Stimulated activated CD8-positive, alpha-beta memory T cell treated with anti-CD3 and anti-CD28 coated beads, Interleukin-15, amount 100 ng/mL, for 1 hour (primary cell): ENCODE results near the gene STOM.
"Not testable (repeated sequence)": the region's sequence is repeated elsewhere in the genome, so short reads cannot be mapped to it uniquely, and the experiment has no call there.

Experiments used
- DNase-seq: peaks from one replicate; pipeline ENCODE4 v3.0.0-alpha.2; 2020; ENCODE audit warnings: low read depth

The STOM gene, protein sequence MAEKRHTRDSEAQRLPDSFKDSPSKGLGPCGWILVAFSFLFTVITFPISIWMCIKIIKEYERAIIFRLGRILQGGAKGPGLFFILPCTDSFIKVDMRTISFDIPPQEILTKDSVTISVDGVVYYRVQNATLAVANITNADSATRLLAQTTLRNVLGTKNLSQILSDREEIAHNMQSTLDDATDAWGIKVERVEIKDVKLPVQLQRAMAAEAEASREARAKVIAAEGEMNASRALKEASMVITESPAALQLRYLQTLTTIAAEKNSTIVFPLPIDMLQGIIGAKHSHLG

DNA sequence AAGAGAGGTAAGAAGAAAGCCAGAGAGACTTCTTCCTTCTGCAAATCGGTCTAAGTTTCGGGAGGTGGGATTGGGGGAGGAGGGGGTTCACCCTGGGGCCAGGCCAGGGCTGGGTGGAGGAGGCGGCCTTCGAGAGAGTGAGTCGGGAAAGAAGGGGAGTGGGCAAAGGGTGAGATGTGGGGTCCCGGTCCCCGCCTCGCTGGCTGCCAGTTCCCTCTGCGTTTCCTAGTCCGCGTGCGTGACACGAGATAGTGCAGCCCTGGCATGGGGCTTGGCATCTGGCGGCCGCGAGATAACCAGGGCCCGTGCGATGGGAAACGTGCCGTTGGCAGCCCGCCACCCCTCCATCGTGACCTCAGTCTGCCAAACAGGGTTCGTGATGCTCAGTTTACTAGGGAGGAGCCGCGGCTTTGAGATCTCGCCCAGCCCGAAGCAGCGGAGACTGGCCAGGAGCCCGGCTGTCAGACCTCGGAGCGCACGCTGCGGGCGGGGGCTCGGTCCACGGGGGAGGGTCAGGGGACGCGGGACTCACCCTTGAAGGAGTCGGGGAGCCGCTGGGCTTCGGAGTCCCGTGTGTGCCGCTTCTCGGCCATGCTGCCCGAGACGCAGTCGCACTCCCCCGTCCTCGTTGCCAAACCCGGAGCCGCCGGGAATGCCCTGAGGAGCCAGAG lies at the start of gene STOM:
TSS of gene STOM (minus strand) at position 656 of the 671 bp plus-strand sequence. CDS start at position 593, 63 bp downstream.
- DNase-seq: no peak

DNA sequence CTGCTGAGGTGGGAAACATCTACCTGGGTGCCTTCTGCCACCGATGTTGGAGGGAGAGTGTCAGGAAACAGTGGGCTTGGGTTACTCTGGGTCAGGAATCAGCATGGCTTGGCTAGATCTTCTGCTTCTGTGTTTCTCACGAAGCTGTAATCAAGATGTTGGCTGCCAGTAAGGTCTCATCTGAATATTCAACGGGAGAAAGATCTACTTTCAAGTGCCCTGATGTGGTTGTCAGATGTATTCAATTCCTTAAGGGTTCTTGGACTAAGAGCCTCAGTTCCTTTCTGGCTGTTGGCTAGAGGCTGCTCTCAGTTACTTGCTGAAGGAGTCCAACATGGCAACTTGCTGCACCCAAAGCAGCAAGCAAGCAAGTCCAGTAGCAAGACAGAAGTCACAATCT lies 41.9 kb upstream of the STOM start:
- no peak for DNase-seq

DNA sequence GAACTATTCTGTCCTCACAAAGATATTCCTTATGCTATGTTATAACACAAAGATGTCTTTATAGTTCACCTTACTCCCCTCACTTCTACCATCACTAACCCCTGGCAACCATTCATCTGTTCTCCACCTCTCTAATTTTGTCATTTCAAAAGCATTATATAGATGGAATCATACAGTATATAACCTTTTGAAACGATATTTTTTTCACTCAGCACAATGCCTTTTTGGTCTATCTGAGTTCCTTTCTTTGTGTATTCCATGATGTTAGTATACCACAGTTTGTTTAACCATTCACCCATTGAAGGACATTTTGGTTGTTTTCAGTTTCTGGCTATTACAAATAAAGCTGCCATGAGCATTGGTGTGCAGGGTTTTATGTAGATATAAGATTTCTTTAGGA lies 35.8 kb upstream of the STOM start:
- no peak for DNase-seq

DNA sequence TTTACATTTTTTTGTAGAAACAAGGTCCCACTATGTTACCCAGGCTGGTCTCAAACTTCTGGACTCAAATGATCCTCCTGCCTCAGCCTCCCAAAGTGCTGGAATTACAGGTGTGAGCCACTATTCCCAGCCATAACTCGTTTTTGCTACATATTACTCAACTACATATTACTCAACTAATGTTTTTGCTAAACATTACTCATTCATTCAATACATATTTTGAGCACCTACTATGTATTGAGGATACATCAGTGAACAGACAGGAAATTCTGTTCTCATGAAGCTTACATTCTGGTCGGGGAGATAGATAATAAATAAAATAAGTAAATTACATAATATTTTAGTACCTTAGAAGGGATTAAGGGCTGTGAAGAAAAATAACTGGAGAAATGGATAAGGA lies 34.9 kb upstream of the STOM start:
- DNase-seq: no peak

DNA sequence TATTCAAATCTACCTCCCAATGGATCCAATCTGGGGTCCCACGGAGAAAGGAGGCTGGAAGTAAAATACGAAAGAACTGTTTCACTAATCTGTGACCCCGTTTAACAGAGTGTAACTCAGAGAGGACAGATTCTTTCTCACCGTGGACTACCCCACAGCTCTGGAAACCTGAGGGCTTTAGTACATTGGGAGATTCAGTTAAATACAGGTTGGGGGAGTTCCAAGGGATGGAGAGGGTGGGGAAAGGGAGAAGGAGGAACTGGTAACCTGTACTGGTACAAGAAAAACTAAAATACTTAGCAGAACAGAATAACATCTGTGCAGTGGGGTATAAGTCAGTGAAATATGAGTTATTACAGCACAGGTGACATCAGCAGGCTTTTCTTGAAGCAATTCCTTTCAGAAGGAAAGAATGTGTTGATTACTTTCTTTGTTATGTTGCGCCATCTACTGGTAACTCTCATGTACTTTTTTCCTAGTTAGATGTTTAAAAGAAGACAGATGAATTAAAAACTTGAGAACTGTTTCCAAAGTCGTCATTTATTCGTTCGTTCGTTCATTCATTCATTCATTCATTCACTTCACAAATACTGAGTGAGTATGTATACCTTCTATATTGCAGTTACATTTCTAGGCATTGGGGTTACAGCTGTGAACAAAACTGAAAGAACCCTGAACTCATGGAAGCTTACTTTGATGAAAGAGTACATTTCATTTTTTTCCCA lies 30.0 kb upstream of the STOM start:
- DNase-seq: no peak

DNA sequence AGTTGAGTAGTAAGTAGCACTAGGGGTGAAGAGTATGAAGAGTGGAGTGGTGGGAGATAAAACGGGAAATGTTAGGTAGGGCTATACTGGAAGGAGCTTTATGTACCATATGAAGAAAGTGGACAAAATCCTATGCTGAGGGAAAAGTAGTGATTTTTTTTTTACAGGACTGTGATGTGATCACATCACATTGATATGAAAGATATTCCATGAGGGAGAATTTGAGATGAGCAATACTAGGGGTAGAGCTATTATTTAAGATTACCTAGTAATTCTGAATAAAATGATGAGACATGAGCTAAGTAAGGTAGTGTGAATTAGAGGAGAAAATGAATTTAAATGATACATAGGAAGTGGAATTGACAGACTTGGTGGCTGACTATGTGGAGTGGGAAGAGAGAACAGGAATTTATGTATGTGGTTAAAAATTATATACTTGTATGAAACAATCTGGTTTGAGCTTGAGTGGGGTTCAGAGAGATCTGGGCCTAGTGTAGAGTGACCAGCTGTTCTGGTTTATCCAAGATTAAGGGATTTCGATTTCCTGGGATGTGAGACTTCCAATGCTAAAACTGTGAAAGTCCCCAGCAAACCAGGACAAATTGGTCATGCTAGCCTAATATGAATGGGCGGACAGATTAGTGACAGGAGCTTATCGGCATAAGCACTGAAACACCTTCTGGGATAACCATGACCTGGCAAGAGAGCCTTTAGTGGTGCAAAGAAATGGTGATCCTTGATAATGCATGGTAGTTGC lies 29.3 kb upstream of the STOM start:
- no peak for DNase-seq

DNA sequence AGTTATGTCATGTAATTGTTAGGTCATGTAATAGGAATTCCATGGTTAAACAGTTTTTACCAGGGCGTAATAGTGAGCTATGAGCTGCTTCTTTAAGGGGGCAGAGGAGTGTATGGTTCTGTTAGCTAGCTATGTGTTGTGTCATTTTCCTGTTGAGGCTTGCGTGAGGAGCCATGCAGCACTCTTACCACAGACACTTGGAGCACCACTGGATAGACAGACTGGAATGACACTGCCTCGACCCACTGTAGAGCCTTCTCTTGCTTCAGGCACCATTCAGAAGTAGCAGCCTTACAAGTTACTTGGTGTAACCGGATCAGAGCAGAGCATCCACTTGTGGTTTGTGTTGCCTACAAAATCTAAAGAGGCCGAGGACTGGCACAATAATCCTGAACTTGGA lies 28.3 kb upstream of the STOM start:
- DNase-seq: no peak

DNA sequence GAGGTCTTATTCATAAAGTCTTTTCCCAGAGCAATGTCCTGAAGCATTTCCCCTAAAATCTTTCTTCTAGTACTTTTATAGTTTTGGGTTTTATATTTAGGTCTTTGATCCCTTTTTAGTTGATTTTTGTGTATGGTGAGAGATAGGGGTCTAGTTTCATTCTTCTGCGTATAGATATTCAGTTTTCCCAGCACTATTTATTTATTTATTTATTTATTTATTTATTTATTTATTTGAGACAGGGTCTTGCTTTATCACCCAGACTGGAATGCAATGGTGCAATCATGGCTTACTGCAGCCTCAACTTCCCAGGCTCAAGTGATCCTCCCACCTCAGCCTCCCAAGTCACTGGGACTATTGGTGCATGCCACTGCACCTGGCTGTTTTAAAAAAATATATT lies 27.2 kb upstream of the STOM start:
- not testable (repeated sequence) for DNase-seq

DNA sequence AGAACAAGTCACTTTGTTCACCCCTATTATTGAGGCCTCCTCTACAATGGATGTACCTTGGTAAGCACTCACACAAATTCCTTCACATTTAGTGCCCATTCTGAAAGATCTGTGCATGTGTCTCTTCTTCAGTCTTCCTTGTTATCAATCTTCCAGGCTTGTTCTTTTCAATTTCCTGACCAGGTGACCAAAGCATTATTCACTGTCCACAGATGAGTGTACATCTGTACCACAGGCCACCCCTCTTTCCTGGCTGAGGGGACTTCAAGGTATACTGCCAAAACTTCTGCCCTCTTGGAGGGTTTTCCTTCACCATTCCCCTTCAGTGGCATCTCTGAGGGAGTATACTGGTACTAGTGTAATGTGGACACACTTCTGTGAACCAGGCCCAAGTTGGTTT lies 25.5 kb upstream of the STOM start:
- no peak for DNase-seq

DNA sequence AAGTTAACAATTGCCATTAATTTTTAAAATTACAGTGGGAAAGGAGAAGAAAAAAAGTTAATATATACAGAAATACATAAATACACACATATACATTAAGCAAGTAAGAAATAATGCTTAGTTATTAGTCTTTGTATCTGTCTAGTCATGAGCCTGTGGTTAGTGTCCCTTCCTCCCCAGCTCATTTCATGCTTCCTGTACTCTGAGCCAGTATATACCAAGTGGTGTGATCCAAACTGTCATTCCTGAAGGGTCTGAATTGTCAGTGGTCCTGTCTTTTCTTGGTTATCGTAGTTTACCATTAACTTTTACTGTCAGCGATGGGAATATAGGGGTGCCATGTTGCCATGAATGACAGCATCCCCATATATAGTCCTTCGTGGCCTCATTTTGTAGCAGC lies 24.2 kb upstream of the STOM start:
- DNase-seq: no peak

DNA sequence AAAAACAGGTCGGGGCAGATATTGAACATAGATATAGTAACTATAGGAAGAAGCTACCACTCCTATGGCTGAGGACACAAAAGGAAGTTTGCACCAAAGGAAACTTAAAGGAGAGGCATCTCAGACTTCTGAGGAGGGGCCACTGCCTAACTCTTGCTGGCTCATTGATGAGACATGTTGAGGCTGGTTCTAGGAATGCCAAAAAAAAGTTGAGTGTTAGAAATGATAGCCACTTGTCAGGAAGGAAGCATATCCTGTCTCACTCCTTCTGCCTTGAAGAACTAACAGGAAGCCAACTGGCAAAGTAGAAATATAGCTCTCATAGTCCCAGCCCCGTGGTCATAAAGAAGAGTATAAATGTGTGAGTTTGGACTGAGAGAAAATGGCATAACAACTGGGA lies 23.3 kb upstream of the STOM start:
- DNase-seq: no peak

DNA sequence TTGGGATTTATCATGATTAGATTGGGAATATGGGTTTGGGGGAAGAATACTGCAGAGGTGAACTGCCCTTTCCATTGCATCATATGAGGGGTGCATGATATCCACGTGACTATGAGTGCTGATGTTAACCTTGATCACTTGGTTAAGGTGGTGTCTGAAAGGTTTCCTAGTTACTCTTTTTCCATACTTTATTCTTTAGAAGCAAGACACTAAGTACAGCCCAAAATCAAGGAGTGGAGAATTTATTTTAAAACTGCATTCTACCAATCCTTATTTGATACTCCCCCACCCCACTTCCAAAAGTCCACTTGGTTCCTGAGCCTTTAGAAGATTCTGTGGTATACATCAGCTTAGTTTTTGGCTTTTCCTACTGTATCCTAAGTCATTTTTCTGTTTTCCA lies 20.3 kb upstream of the STOM start:
- no peak for DNase-seq

DNA sequence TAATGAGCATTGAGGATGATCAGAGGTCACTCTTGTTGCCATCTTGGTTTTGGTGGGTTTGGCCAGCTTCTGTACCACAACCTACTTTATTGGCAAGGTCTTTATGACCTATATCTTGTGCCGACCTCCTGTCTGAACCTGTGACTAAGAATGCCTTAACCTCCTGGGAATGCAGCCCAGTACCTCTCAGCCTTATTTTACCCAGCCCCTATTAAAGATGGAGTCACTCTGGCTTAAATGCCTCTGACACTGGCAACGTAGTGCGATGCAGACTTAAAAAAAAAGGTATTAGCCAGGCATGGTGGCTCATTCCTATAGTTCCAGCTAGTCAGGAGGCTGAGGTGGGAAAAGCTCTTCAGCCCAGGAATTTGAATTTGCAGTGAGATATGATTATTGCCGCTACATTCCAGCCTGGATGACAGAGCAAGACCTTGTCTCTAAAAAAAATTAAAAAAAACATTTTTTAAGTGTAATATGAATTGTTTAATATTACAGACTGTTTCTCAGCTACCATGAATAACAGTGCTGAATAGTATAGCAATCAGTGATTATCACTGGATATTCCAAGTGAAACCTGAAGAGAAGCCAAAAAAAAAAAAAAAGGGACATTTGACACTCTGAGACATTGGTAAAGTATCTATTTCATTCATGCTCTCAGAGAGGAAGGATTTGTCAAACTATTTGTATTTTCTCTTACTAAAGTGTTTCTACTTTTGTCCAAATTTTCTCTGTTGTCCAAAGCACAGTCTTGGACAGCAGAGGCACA lies 18.3 kb upstream of the STOM start:
- no peak for DNase-seq

DNA sequence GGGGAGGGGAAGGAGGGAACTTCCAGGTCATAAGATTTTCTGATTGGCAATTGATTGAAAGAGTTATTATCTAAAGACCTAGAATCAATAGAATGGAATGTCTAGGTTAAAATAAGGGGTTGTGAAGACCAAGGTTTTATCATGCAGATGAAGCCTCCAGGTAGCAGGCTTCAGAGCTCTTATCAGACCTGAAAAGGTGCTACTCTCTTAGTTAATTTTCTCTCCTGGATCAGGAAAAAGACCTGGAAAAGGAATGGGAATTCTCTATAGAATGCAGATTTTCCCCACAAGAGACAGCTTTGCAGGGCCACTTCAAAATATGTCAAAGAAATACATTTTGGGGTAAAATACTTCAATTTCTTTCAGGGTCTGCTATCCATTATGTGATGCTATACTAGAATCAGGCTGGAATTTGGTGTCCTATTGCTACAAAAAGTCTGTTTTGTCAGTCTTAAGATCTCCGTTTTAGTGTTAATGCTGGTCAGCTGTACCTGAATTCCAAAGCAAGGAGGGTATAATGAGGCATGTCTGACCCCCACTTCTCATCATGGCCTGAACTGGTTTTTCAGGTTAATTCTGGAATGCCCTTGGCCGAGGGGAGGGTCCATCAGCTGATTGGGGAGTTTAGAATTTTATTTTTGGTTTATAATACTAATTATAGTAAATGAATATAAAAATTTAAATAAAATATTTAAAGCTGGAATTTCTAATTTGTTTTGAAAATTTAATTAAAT lies 16.6 kb upstream of the STOM start:
- DNase-seq: no peak

DNA sequence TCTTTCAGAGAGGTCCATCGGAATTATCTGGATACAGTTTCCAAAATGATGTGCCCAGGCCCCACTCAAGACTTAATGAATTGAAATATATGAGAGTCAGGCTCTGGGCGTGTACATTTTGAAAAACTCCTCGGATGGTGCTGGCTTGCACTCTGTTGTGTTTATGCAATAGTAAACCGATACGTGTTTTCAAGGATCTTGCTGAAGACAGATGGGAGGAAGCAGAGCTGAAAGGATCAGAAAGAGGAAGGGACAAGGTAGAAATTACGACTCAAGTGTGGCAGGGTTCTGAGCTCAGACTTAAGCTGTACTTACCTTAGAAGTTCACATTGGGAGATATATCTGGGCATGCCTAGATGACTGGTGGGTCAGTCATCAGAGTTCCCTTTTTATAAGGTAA lies 13.7 kb upstream of the STOM start:
- DNase-seq: no peak

DNA sequence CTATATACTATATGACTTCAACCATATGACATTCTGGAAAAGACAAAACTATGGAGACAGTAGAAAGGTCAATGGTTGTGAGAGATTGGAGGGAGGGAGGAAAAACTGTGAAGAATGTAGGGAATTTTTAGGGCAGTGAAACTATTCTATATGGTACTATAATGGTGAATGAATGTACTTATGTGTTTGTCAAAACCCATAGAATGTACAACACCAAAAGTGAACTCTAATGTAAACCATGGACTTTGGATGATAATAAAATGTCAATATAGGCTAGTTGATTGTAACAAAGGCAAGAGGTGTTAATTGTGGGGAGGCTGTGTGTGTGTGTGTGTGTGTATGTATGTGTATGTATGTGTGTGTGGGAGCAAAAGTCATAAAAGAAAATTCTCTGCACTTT lies 10.8 kb upstream of the STOM start:
- no peak for DNase-seq

DNA sequence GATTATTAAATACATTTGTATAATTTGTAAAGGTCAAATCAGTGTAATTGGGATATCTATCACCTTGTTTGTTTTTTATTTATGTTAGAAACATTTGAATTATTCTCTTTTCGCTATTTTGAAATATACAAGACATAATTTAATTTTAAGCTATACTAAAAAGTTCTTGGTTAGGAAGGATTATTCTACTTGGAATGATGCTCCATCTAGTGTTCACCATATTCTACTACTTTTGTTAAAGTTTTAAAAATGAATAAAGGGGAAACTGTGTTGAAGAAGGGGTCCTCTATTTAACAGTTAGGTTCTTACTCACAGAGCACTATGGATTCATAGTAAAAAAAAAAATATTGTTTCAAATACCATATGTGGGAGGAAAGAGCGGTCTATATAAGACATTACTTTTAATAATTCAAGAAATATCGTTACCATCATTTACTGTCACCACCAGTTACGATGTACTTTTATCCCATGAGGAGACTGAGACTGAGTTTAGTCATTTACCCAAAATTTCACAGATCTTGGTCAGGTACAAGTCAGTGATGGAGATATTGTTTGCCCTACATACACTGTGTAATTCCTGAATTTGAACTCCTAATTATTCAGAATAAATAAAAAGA lies 6.3 kb upstream of the STOM start:
- DNase-seq: no peak

DNA sequence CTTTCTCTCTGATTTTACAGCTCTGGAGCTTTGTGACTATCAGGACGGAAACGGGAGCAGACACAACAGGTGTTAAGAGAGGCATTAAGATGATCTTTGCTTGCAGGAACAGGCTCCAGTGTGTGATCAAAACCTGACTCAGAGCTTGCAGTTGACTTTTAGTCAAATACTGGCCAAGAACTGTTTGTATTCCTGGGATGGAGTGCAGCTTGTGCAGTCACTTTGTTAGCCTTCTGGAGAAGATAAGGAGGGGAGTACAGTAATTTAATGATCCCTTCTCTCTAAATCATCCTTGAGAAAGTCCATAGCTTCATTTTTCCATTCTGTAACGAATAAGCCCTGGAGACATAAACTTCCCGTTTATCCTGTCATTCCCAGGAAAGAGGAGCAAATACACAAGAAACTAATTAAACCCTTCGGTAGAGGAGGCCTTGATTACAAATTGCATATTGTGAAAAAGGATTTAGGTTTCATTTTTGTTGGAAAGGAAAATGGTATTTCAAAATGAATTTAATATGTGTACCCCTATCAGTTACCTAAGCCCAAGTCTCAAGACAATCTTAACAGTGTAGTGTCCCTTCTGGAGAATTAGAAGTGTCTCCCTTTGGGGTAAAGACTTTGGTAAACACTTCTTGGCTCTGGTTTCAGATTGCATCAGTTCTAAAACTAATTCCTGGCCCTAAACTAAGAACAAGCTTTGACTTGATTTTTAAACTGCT lies 3.1 kb upstream of the STOM start:
- no peak for DNase-seq

DNA sequence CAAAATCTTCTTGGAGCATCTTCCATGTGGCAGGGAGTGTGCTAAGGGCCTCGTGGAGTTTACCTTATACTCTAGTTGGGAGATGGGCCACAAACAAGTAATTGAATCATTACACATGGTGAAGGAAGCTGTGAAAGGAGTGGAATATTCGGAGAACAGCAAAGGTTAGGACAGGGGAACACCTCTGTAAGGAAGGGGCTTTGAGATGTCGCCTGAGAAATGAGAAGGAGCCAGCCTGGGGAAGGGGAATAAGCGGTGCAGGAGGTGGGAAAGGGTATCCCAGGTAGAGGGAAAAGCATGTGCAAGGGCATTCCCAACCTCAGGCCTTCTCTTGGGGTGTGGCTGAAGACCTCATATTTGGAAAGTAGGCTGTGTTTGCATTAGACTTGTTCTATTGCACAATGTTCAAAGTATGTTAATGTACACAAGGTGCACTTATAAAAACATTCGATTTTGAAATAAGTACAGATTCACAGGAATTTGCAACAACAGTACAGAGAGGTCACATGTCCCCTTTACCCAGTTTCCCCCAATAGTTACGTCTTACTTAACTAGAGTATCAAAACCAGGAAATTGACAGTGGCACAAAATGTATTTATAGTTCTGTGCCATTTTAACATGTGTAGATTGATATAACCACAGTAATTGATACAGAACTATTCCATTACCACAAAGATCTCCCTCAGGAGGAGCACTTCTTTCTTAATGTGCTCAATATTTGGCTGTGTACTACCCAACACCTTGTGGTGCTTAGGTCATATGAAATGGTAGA lies 2.4 kb upstream of the STOM start:
- DNase-seq: no peak
